Measurements from ENCODE around the gene SUGCT.
"Not testable (repeated sequence)": the region's sequence is repeated elsewhere in the genome, so short reads cannot be mapped to it uniquely, and the experiment has no call there.

SUGCT gene

GRCh38 chr7:40138973-40139372 lies 4.2 kb downstream of the SUGCT start:
- DNase-seq: no peak

- DNase-seq: not testable (repeated sequence)
These were observed 5.1 kb downstream of the SUGCT start for GRCh38 chr7:40139891-40140290.

GRCh38 chr7:40141916-40142315 lies 7.1 kb downstream of the SUGCT start:
- not testable (repeated sequence) for DNase-seq

- DNase-seq: not testable (repeated sequence)
These were observed 10.9 kb downstream of the SUGCT start for GRCh38 chr7:40145596-40146130.

- DNase-seq: no peak
These were observed 12.8 kb downstream of the SUGCT start for GRCh38 chr7:40147371-40148246.

- not testable (repeated sequence) for DNase-seq
These were observed 13.4 kb downstream of the SUGCT start for GRCh38 chr7:40148247-40148580.

GRCh38 chr7:40148671-40149070 lies 13.9 kb downstream of the SUGCT start:
- DNase-seq: no peak

- no peak for DNase-seq
These were observed 16.7 kb downstream of the SUGCT start for GRCh38 chr7:40151504-40151903.

GRCh38 chr7:40156988-40157387 lies 22.2 kb downstream of the SUGCT start:
- no peak for DNase-seq

GRCh38 chr7:40162516-40162915 lies 27.7 kb downstream of the SUGCT start:
- DNase-seq: no peak

GRCh38 chr7:40165216-40165615 lies 30.4 kb downstream of the SUGCT start:
- no peak for DNase-seq

GRCh38 chr7:40167291-40167690 lies 32.5 kb downstream of the SUGCT start:
- no peak for DNase-seq

GRCh38 chr7:40168266-40168665 lies 33.5 kb downstream of the SUGCT start:
- DNase-seq: not testable (repeated sequence)

- not testable (repeated sequence) for DNase-seq
These were observed 38.3 kb downstream of the SUGCT start for GRCh38 chr7:40173121-40173520.

GRCh38 chr7:40175256-40175655 lies 40.5 kb downstream of the SUGCT start:
- DNase-seq: not testable (repeated sequence)

- DNase-seq: no peak
These were observed 41.1 kb downstream of the SUGCT start for GRCh38 chr7:40175725-40176510.

GRCh38 chr7:40177071-40177470 lies 42.3 kb downstream of the SUGCT start:
- no peak for DNase-seq

GRCh38 chr7:40182452-40182851 lies 47.6 kb downstream of the SUGCT start:
- no peak for DNase-seq

GRCh38 chr7:40186586-40186985 lies 51.8 kb downstream of the SUGCT start:
- DNase-seq: no peak

- no peak for DNase-seq
These were observed 57.2 kb downstream of the SUGCT start for GRCh38 chr7:40192036-40192435.

GRCh38 chr7:40194745-40195144 lies 59.9 kb downstream of the SUGCT start:
- DNase-seq: no peak

GRCh38 chr7:40197527-40197926 lies 62.7 kb downstream of the SUGCT start:
- no peak for DNase-seq

Measured in hypothalamus (tissue), 51 donors.